ENCODE data around the gene KIF5A. TPM values are rescaled to one million over a fixed set of nuclear protein-coding genes. Genes with fewer than 3 reads are reported as not detected.

The KIF5A gene
- total RNA-seq, 1 donor from 2014 or later: 0.40 TPM

- Mint-ChIP-seq H3K9me3 (no peaks in the 10 kb centered on the region), H3K27me3 (ENCODE audit: low read depth) (no peaks in the 10 kb centered on the region), H3K27ac (peak overlapping the region; percentile 21), H3K4me1 (no peaks in the 10 kb centered on the region), H3K36me3 (peaks cover 28% of the 10 kb centered on the region), H3K4me3 (no peak overlapping the region)
- no peak for DNase-seq (ENCODE audit: low spot score in 2 of 2, unreplicated experiment in 2 of 2)
- no peak for TF ChIP-seq CTCF (IDR thresholded peaks at IDR 0.05; ENCODE audit: unreplicated experiment)
These were observed 19.3 kb upstream of the KIF5A start for GRCh38 chr12:57530396-57531142.

- Mint-ChIP-seq H3K27me3 (ENCODE audit: low read depth) (no peaks in the 10 kb centered on the region), H3K27ac (no peak overlapping the region), H3K9me3 (no peaks in the 10 kb centered on the region), H3K4me3 (no peak overlapping the region), H3K36me3 (peaks cover 29% of the 10 kb centered on the region), H3K4me1 (no peaks in the 10 kb centered on the region)
- TF ChIP-seq CTCF (IDR thresholded peaks at IDR 0.05; ENCODE audit: unreplicated experiment): no peak
- no peak for DNase-seq (ENCODE audit: low spot score in 2 of 2, unreplicated experiment in 2 of 2)
These were observed 18.0 kb upstream of the KIF5A start for GRCh38 chr12:57531836-57532235.

DNA sequence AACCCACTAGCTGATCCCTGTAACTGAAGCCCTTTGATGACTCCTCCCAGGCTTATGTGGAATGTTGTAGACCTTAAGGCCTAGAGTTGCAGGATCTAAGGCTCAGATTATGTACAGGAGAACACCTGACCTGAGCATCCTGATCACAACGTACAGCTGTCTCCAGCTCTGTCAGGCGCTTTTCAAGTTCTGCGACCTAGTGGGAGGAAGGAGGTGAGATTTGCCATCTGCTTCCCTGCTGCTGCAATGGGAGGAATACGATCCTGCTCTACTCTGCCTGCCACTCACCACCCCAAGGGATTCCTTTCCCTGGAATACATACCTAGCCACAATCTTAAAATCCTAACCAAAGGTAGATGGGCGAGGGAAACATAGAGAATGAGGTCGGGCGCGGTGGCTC, 16.7 kb upstream of the KIF5A start:
- no peak for TF ChIP-seq CTCF (IDR thresholded peaks at IDR 0.05; ENCODE audit: unreplicated experiment)
- DNase-seq (ENCODE audit: low spot score in 2 of 2, unreplicated experiment in 2 of 2): no peak
- Mint-ChIP-seq H3K4me3 (no peak overlapping the region), H3K9me3 (no peaks in the 10 kb centered on the region), H3K4me1 (no peaks in the 10 kb centered on the region), H3K27ac (no peak overlapping the region), H3K36me3 (peaks cover 31% of the 10 kb centered on the region), H3K27me3 (ENCODE audit: low read depth) (no peaks in the 10 kb centered on the region)

GRCh38 chr12:57534250-57534649, 15.6 kb upstream of the KIF5A start:
- Mint-ChIP-seq H3K4me3 (no peak overlapping the region), H3K9me3 (no peaks in the 10 kb centered on the region), H3K4me1 (no peaks in the 10 kb centered on the region), H3K27me3 (ENCODE audit: low read depth) (no peaks in the 10 kb centered on the region), H3K27ac (no peak overlapping the region), H3K36me3 (peaks cover 38% of the 10 kb centered on the region)
- DNase-seq (ENCODE audit: low spot score in 2 of 2, unreplicated experiment in 2 of 2): no peak
- no peak for TF ChIP-seq CTCF (IDR thresholded peaks at IDR 0.05; ENCODE audit: unreplicated experiment)

- no peaks in the 10 kb centered on the region for H3K27me3 Mint-ChIP-seq (ENCODE audit: low read depth)
- H3K27ac Mint-ChIP-seq: no peak overlapping the region
- no peaks in the 10 kb centered on the region for H3K4me1 Mint-ChIP-seq
- no peak overlapping the region for H3K4me3 Mint-ChIP-seq
- H3K9me3 Mint-ChIP-seq: no peaks in the 10 kb centered on the region
- peaks cover 38% of the 10 kb centered on the region for H3K36me3 Mint-ChIP-seq
- TF ChIP-seq CTCF (IDR thresholded peaks at IDR 0.05; ENCODE audit: unreplicated experiment): no peak
- DNase-seq (ENCODE audit: low spot score in 2 of 2, unreplicated experiment in 2 of 2): no peak
These were observed 14.8 kb upstream of the KIF5A start for GRCh38 chr12:57534991-57535543.
